HG03097 (cell line): Measurements from ENCODE around the gene RTRAF.

Source experiments
- ATAC-seq: cut with Tn5 transposase; IDR thresholded peaks from one replicate; pipeline ENCODE4 v1.9.1; 2021; ENCODE audit not compliant: unreplicated experiment, low FRiP score

The RTRAF gene

GRCh38 chr14:51993285-51993920 lies 4.1 kb downstream of the RTRAF start:
- no peak for ATAC-seq

DNA sequence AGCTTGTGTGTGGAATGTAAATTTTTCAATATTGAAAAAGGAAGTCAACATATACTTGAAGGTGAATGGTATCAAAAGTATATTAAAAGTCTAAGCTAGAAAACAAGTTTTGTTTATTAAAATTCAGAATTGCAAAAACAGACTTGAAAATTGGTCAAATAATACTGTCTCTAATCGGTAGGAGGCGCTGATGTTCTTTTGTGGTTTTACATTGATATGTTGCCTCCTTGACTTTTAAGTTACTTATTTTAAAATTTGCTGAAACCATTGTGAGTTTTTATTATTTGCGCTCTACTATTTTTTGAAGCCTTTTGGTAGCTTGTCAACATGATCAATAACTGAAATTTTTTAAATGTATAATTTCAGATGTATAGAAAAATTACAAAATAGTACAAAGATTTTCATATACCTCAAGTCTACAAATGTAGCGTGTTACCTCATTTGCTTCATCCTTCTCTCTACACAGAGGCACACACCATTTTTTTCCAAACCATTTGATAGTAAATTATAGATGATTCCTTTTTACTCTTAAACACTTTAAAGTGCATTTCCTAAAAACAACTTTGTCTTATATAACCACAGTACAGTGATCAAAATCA lies 6.9 kb downstream of the RTRAF start:
- no peak for ATAC-seq

DNA sequence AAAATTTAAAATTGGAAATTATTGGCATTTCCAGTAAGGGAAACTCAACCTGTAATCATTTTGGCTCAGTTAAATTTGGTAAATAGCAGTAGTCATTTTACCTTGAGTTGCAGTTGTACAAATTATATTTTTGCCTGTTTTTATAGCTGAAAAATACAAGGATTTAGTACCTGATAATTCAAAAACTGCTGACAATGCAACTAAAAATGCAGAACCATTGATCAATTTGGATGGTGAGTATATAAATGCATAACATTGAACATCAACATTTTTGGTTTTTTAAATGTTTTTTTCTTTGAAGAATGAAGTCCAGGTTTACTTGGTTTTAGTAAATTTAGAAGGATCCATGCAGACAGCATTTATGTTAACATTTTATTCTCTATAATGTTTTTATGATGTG lies 9.0 kb downstream of the RTRAF start:
- ATAC-seq, result no peak

DNA sequence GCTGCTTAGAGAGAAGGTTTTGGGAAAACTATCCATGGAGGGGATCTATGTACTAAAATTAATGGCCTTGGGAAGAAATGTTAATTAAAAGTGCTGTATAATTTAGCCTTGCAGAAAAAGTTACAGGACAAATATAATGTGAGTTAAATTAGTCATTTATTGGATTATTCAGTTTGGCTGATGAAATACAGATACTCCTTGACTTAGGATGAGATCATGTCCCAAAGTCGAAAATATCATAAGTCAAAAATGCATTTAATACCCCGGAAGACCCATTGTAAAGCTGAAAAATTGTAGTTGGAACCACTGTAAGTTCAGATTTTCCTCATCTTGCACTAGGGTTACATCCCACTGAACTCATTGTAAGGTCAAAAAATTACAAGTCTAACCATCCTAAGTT lies 9.7 kb downstream of the RTRAF start:
- ATAC-seq, result no peak

- no peak for ATAC-seq
These were observed 10.8 kb downstream of the RTRAF start for GRCh38 chr14:52000019-52000582.

DNA sequence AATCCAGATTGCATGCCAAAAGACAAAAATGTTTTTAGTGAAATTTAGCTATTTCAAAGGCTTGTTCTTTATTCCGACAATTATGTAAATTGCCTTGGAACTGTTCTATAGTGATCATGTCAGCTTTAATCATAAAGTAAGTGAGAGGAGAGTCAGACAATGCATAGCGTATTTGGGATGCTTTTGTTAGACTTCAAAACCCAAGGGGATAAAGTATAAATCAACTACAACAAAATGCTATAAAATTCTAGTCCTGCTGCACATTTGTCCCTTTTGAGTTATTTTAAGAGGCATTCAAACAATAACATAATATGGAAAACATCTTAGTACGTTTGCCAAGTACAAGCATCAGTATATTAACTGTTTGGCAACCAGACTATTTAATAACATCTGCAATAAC lies 11.3 kb downstream of the RTRAF start:
- no peak for ATAC-seq

GRCh38 chr14:52002542-52002941 lies 13.2 kb downstream of the RTRAF start:
- no peak for ATAC-seq

DNA sequence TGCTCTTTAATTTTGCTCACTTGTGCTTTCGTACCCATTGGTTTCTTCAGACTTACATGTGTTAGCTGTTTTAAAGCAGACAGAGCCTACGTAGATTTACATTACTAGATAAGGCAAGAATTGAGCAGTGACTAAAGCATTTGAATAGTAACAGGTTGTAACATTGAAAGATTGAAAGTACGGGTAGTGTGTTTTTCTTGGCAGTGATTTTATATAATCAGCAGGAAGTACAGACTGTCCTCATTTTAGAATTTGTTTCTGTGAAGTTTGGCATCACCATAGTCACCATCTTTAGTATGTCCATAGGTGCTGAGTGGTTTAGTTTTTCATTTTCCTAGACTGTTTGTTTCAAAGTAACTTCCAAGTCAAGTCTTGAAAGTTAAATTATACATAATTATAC lies 14.0 kb downstream of the RTRAF start:
- no peak for ATAC-seq

DNA sequence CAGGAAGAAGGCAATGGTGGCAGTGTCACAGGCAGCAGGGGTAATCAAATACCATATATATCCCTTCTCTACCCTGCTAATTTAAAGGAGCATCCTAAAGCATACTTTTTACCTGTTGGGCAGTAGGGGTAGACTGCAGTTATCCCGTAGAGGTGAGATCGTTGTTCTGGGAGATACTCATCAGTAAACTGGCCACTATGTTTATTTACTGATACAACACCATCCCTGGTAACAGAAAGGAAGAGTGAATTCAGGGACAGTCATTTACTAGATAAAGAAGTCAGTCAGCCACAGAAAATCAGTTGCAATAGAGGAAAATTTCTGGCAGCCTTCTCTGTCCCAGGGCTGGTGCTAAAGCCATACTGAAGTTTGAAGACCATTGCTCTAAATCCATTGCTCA lies 16.3 kb downstream of the RTRAF start:
- ATAC-seq, result no peak

DNA sequence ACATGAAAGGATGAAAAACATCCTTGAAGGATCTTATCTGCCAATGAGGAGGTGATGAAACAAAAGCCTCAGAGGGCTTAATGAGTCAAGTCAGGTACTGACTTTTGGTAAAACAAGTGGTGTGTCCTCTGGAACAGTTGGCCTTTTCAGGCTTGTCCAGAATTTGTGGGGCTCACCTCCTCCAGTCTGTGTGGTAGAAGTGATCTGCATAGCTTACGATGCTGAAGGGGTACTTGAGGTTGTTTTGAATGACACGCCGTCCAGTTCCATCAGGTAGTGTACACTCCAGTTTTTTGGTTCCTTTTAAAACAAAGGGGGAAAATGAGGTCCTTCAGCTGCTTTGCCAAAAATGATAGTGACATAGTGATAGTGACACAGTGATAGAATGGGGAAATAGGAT lies 17.0 kb downstream of the RTRAF start:
- ATAC-seq, result no peak

- no peak for ATAC-seq
These were observed 17.9 kb downstream of the RTRAF start for GRCh38 chr14:52007211-52007610.

- ATAC-seq, result no peak
These were observed 18.3 kb downstream of the RTRAF start for GRCh38 chr14:52007637-52008036.

DNA sequence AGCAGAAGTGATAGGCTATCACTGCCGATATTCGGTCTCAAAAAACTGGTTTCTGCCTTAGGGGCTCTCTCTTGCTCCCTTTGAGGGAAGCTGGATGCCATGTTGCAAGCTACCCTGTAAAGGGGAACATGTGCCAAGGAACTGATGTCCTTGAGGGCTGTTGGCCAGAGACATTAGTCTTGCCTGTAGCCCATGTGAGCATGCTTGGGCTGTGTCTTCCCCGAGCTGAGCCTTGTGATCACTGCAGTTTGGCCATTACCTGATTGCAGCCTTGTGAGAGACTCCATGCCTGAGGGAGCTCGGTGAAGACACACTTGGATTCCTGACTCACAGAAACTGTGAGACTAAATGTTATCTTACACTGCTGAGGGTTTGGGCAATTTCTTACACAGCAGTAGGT lies 18.8 kb downstream of the RTRAF start:
- no peak for ATAC-seq

DNA sequence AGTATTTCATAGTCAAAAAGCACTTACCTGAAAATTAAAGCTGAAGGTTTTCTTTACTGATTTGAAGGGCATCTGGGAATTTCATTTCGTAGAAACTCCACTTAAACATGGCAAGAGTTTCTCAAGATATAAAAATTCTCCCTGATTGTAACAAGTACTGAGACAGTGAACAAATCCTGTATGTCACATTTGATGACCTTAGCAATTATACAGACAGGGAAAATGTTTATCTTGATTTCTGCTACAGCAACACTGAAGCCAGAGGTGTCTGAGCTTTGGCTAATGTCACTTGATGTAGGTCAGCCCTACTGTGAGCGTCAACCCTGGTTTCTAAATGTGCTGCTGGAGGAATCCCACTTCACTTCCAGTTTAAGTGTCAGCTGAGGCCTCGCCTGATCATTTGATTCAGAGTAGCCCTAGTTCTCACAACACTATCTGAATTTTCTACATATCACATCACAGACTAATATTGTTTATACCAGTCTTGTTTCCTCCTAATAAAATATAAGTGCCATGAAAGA lies 20.9 kb downstream of the RTRAF start:
- no peak for ATAC-seq

DNA sequence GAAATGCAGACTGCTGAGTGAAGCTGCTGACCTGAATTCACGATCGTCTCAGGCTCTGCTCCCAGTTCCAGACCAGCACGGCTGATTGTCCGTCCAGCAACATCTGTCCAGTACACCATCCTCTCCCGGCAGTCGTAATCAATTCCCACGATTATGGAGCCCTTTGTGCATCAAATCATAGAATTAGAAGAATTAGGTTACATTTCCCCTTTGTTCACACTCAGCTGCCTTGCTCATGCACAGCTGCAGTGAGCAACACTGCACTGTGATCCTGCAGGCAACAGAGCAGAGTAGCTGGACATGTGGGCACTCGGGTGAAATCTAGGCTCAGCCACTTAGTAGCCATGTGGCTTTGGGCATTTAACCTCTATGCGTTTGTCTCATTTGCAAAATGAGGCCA lies 22.2 kb downstream of the RTRAF start:
- ATAC-seq, result no peak

GRCh38 chr14:52012635-52013034 lies 23.3 kb downstream of the RTRAF start:
- no peak for ATAC-seq

DNA sequence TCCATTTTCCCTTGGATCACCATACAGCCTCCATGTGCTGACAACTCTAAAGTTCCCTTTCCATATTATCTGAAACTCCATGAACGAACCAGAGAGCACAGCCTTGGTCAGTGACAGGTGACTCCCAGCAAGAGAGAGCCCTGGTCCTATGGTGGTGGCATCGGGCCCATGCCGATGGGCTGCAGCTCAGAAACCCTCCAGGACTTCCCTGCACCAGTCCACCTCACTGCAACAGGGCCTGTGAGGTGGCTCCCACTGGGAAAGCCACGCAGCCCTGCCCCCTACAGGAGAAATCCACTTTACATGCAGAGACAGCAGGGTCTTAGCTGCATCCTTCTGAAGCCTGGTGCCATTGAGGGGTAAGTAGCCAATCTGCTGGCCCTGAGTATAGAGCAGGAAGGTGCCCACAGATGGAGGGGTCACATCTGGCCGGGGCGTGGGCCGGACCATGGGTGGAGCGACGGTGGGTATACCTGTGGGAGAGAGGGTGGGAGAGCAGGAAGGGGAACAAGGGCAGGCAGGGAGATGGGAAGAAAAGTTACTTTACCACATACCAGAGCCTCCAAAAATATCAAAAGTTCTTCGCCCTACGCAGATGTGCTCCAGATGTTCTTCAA lies 24.7 kb downstream of the RTRAF start:
- no peak for ATAC-seq

GRCh38 chr14:52014601-52015267 lies 25.4 kb downstream of the RTRAF start:
- ATAC-seq, result no peak

DNA sequence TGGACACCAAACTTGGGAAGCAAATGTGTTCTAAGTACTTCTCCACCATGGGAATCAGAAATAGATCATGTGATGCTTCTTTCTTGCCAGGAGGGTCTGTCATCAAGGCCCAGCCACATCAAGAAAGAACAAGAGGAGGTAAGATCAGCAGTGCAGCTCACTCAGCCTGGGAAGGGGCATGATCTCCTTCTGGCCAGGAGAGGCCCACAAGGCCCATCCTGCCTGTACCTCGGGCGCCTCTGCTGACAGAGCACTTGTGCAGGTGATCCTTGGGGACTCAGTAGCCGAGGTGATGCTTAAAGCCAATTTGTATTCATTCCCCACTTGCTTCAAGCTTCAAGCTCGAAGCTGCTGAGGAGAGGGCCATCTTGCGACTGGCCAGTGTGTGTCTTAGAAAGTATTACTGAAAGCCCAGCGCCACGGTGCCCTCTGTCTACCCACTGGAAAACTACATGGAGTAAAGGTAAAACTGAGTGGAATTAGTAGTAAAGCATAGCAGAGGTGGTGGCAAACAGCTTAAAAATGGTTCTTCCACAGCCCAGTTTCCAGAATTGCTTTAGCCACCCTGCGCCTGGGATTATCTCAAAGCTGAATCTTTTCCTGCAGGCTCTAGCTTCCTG lies 26.2 kb downstream of the RTRAF start:
- no peak for ATAC-seq

DNA sequence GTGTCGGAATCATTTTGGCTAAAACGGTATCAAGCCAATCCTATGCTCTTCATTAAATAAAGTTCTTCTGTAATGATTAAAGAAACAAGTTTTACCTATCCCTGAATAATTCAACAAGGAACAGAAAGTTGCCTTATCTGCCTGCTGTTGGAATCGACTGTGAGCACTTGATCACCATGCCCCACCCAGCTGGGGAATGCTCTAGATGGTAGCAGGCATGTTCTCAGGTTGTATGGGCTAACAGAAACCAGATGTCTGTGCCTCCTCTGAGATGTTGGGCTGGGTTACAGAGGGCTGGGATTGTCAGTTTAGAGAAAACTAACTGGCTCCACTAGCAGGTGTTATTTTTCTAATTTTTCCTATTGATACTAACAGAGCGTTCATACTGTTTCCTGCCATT lies 28.9 kb downstream of the RTRAF start:
- ATAC-seq, result no peak

GRCh38 chr14:52018970-52019369 lies 29.6 kb downstream of the RTRAF start:
- ATAC-seq, result no peak
